Measurements from ENCODE around the gene SINHCAF.

Gene SINHCAF

GRCh38 chr12:31326736-31327659 is 1.0 kb upstream of the SINHCAF start:
- FAIRE-seq: no peak
- TF ChIP-seq TAF1 (IDR thresholded peaks at IDR 0.05; ENCODE audit: borderline replicate concordance, low read depth, low read length): no peak
- no peak for TF ChIP-seq POLR2A (IDR thresholded peaks at IDR 0.05; ENCODE audit: low read depth, low read length)
- no peak for TF ChIP-seq POLR2AphosphoS5 (IDR thresholded peaks at IDR 0.05; ENCODE audit: low read depth, low read length)

GRCh38 chr12:31325524-31325875 is 450 bp downstream of the SINHCAF start:
- TF ChIP-seq POLR2A (IDR thresholded peaks at IDR 0.05; ENCODE audit: low read depth, low read length): no peak
- no peak for TF ChIP-seq TAF1 (IDR thresholded peaks at IDR 0.05; ENCODE audit: borderline replicate concordance, low read depth, low read length)
- no peak for TF ChIP-seq POLR2AphosphoS5 (IDR thresholded peaks at IDR 0.05; ENCODE audit: low read depth, low read length)
- FAIRE-seq (no peak), DNase-seq (ENCODE audit: insufficient read length) (peak; percentile 28)

More at GRCh38 chr12:31326736-31327659, 1.0 kb upstream of the SINHCAF start:
- DNase-seq (ENCODE audit: insufficient read length): no peak

GRCh38 chr12:31324845-31325523 is 966 bp downstream of the SINHCAF start:
- peak; percentile 39; the same call in 1 of the 2 replicates for TF ChIP-seq POLR2A (IDR thresholded peaks at IDR 0.05; ENCODE audit: low read depth, low read length)
- TF ChIP-seq TAF1 (IDR thresholded peaks at IDR 0.05; ENCODE audit: borderline replicate concordance, low read depth, low read length): no peak
- peak; percentile 49; the same call in 1 of the 2 replicates for TF ChIP-seq POLR2AphosphoS5 (IDR thresholded peaks at IDR 0.05; ENCODE audit: low read depth, low read length)
- DNase-seq (ENCODE audit: insufficient read length) (peak; percentile 23), FAIRE-seq (no peak)

- TF ChIP-seq TAF1 (IDR thresholded peaks at IDR 0.05; ENCODE audit: borderline replicate concordance, low read depth, low read length) (no peak), POLR2A (IDR thresholded peaks at IDR 0.05; ENCODE audit: low read depth, low read length) (no peak; the same call in 1 of the 2 replicates)
- FAIRE-seq: peak; percentile 90
- peak; percentile 43 for DNase-seq (ENCODE audit: insufficient read length)
Observed at GRCh38 chr12:31324116-31324844, 1.7 kb downstream of the SINHCAF start.

- TF ChIP-seq TAF1 (IDR thresholded peaks at IDR 0.05; ENCODE audit: borderline replicate concordance, low read depth, low read length) (no peak), POLR2AphosphoS5 (IDR thresholded peaks at IDR 0.05; ENCODE audit: low read depth, low read length) (peak; percentile 50; the same call in 1 of the 2 replicates), POLR2A (IDR thresholded peaks at IDR 0.05; ENCODE audit: low read depth, low read length) (0 out of 2 replicates have a peak, but pooled peaks have one; percentile 31)
- DNase-seq (ENCODE audit: insufficient read length): peak; percentile 24
- FAIRE-seq: no peak
Observed at GRCh38 chr12:31323391-31324115, 2.4 kb downstream of the SINHCAF start.

GRCh38 chr12:31322801-31323207 is 3.1 kb downstream of the SINHCAF start:
- no peak for TF ChIP-seq POLR2A (IDR thresholded peaks at IDR 0.05; ENCODE audit: low read depth, low read length)
- no peak for TF ChIP-seq POLR2AphosphoS5 (IDR thresholded peaks at IDR 0.05; ENCODE audit: low read depth, low read length)
- TF ChIP-seq TAF1 (IDR thresholded peaks at IDR 0.05; ENCODE audit: borderline replicate concordance, low read depth, low read length): no peak
- FAIRE-seq: peak; percentile 14
- DNase-seq (ENCODE audit: insufficient read length): no peak

- DNase-seq (ENCODE audit: insufficient read length) (no peak), FAIRE-seq (no peak)
- no peak for TF ChIP-seq POLR2AphosphoS5 (IDR thresholded peaks at IDR 0.05; ENCODE audit: low read depth, low read length)
- no peak for TF ChIP-seq TAF1 (IDR thresholded peaks at IDR 0.05; ENCODE audit: borderline replicate concordance, low read depth, low read length)
- no peak for TF ChIP-seq POLR2A (IDR thresholded peaks at IDR 0.05; ENCODE audit: low read depth, low read length)
Observed at GRCh38 chr12:31321897-31322228, 4.1 kb downstream of the SINHCAF start.

- no peak for FAIRE-seq
- no peak for DNase-seq (ENCODE audit: insufficient read length)
- TF ChIP-seq POLR2A (IDR thresholded peaks at IDR 0.05; ENCODE audit: low read depth, low read length) (no peak), POLR2AphosphoS5 (IDR thresholded peaks at IDR 0.05; ENCODE audit: low read depth, low read length) (no peak), TAF1 (IDR thresholded peaks at IDR 0.05; ENCODE audit: borderline replicate concordance, low read depth, low read length) (no peak)
Observed at GRCh38 chr12:31321186-31321896, 4.6 kb downstream of the SINHCAF start.

- DNase-seq (ENCODE audit: insufficient read length) (no peak), FAIRE-seq (no peak)
- TF ChIP-seq TAF1 (IDR thresholded peaks at IDR 0.05; ENCODE audit: borderline replicate concordance, low read depth, low read length) (no peak), POLR2AphosphoS5 (IDR thresholded peaks at IDR 0.05; ENCODE audit: low read depth, low read length) (no peak), POLR2A (IDR thresholded peaks at IDR 0.05; ENCODE audit: low read depth, low read length) (no peak)
Observed at GRCh38 chr12:31318657-31319269, 7.2 kb downstream of the SINHCAF start.

Measured in GM12892 (cell line).